Trophoblast cell (in vitro differentiated cells and primary cell): ENCODE measurements around the gene VSTM4.

Experiments used
- DNase-seq, 2 donors: peaks; one replicate each; pipeline ENCODE4 v3.0.0-alpha.2; 2016
- H2AFZ ChIP-seq: 2 replicates; pipeline ENCODE4 v1.6.1; 2013; ENCODE audit warnings: low read length, moderate library complexity, mild to moderate bottlenecking; ENCODE audit not compliant: insufficient read depth, poor library complexity
- H2AK5ac ChIP-seq: 2 replicates; pipeline ENCODE4 v1.6.1; 2013; ENCODE audit warnings: mild to moderate bottlenecking, low read length
- H2BK120ac ChIP-seq: 2 replicates; pipeline ENCODE4 v1.6.1; 2013; ENCODE audit warnings: low read length, mild to moderate bottlenecking, moderate library complexity; ENCODE audit not compliant: insufficient read depth, poor library complexity
- H2BK12ac ChIP-seq: 2 replicates; pipeline ENCODE4 v1.6.1; 2013; ENCODE audit warnings: mild to moderate bottlenecking, low read length, moderate library complexity
- H2BK5ac ChIP-seq: 2 replicates; pipeline ENCODE4 v1.6.1; 2013; ENCODE audit warnings: low read length, low read depth, moderate library complexity, mild to moderate bottlenecking; ENCODE audit not compliant: poor library complexity
- H3K14ac ChIP-seq: 2 replicates; pipeline ENCODE4 v1.6.1; 2013; ENCODE audit warnings: mild to moderate bottlenecking, low read length
- H3K18ac ChIP-seq: 2 replicates; pipeline ENCODE4 v1.6.1; 2013; ENCODE audit warnings: mild to moderate bottlenecking, low read length
- H3K23ac ChIP-seq: 2 replicates; pipeline ENCODE4 v1.6.1; 2013; ENCODE audit warnings: low read length
- H3K27ac ChIP-seq: 2 replicates; pipeline ENCODE4 v1.5.1; 2013; ENCODE audit warnings: low read depth, mild to moderate bottlenecking, inconsistent platforms, low read length, moderate library complexity
- H3K27me3 ChIP-seq: 2 replicates; pipeline ENCODE4 v1.6.1; 2013; ENCODE audit warnings: inconsistent platforms, mild to moderate bottlenecking, low read length, moderate library complexity; ENCODE audit not compliant: insufficient read depth
- H3K36me3 ChIP-seq, 2 experiments: 1 replicate in 1 of 2; 2 replicates in 1 of 2; pipeline ENCODE4 v1.6.1; 2013; ENCODE audit warnings: low read length in 2 of 2, mild to moderate bottlenecking in 2 of 2, moderate library complexity in 1 of 2; ENCODE audit not compliant: insufficient read depth in 2 of 2, control insufficient read depth in 1 of 2
- H3K4ac ChIP-seq: 2 replicates; pipeline ENCODE4 v1.6.1; 2013; ENCODE audit warnings: low read depth, mild to moderate bottlenecking, low read length, moderate library complexity
- H3K4me1 ChIP-seq, 2 experiments: 1 replicate in 1 of 2; 2 replicates in 1 of 2; pipeline ENCODE4 v1.6.1; 2013; ENCODE audit warnings: low read length in 2 of 2, mild to moderate bottlenecking in 2 of 2, moderate library complexity in 1 of 2; ENCODE audit not compliant: insufficient read depth in 2 of 2, control insufficient read depth in 1 of 2
- H3K4me2 ChIP-seq: 2 replicates; pipeline ENCODE4 v1.6.1; 2013; ENCODE audit warnings: inconsistent platforms, mild to moderate bottlenecking, low read length, moderate library complexity
- H3K4me3 ChIP-seq: 2 replicates; pipeline ENCODE4 v1.5.1; 2013; ENCODE audit warnings: mild to moderate bottlenecking, low read depth, low read length, inconsistent platforms
- H3K79me1 ChIP-seq: one replicate; pipeline ENCODE4 v1.6.1; 2013; ENCODE audit warnings: low read length
- H3K79me2 ChIP-seq: 2 replicates; pipeline ENCODE4 v1.6.1; 2013; ENCODE audit warnings: low read length, mild to moderate bottlenecking; ENCODE audit not compliant: control insufficient read depth, insufficient read depth, poor library complexity
- H3K9ac ChIP-seq: 2 replicates; pipeline ENCODE4 v1.6.1; 2013; ENCODE audit warnings: mild to moderate bottlenecking, low read length
- H3K9me3 ChIP-seq: 2 replicates; pipeline ENCODE4 v1.6.1; 2013; ENCODE audit warnings: low read depth, mild to moderate bottlenecking, control low read depth, inconsistent platforms, low read length; ENCODE audit not compliant: insufficient read depth
- H4K12ac ChIP-seq: 2 replicates; pipeline ENCODE4 v1.6.1; 2013; ENCODE audit warnings: low read depth, mild to moderate bottlenecking, low read length, moderate library complexity
- H4K8ac ChIP-seq: 2 replicates; pipeline ENCODE4 v1.6.1; 2013; ENCODE audit warnings: low read depth, mild to moderate bottlenecking, low read length, moderate library complexity
- H4K91ac ChIP-seq: one replicate; pipeline ENCODE4 v1.6.1; 2013; ENCODE audit warnings: low read depth, mild to moderate bottlenecking, low read length, moderate library complexity
- WGBS: extraction: QIAGEN DNeasy Blood & Tissue Kit; methylation state at CpG from one replicate; pipeline ENCODE4 v1.1.7; 2013; ENCODE audit warnings: missing lambda C conversion rate; ENCODE audit not compliant: insufficient read length, insufficient coverage; ENCODE audit errors: extremely low coverage; 5-methylcytosine and 5-hydroxymethylcytosine counted together

Gene VSTM4

DNA sequence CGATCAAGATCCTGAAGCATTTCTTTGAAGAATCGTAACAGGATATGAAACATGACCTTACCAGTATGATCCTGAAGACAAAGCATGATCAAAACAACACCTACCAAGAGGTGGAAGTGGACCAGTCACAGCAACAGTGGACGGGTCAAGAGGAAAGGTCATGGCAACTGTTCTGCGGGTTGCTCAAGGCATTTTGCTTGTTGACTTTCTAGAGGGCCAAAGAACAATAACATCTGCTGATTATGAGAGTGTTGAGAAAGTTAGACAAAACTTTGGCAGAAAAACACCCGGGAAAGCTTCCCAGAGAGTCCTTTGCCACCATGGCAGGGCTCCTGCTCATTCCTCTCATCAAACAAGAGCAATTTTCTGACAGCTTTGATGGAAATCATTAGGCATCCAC lies 110.1 kb downstream of the VSTM4 start:
- Histone ChIP-seq H3K4me1 (peaks cover 0 to 3% of the 10 kb centered on the region in 2 experiments), H3K27ac (no peak overlapping the region), H3K9ac (no peak overlapping the region), H2BK12ac (no peak overlapping the region), H3K27me3 (no peaks in the 10 kb centered on the region), H3K14ac (no peak overlapping the region), H3K4me2 (no peak overlapping the region), H2BK120ac (no peak overlapping the region), H2BK5ac (no peak overlapping the region), H4K91ac (no peak overlapping the region), H3K4me3 (no peak overlapping the region), H4K12ac (no peak overlapping the region), H3K18ac (no peak overlapping the region), H3K9me3 (no peaks in the 10 kb centered on the region), H3K79me1 (no peaks in the 10 kb centered on the region), H2AK5ac (no peak overlapping the region), H3K36me3 (no peaks in the 10 kb centered on the region), H3K23ac (no peak overlapping the region), H3K4ac (no peak overlapping the region), H3K79me2 (no peaks in the 10 kb centered on the region), H4K8ac (no peak overlapping the region), H2AFZ (no peak overlapping the region)
- DNase-seq, result no peak
- no CpG with 5 or more reads among the region's 5 CpGs for WGBS

GRCh38 chr10:49001870-49002672 lies 113.3 kb downstream of the VSTM4 start:
- Histone ChIP-seq H4K91ac (no peak overlapping the region), H3K18ac (no peak overlapping the region), H3K9ac (no peak overlapping the region), H3K14ac (no peak overlapping the region), H3K9me3 (no peaks in the 10 kb centered on the region), H3K27me3 (no peaks in the 10 kb centered on the region), H3K36me3 (no peaks in the 10 kb centered on the region), H2AFZ (no peak overlapping the region), H3K79me2 (no peaks in the 10 kb centered on the region), H2BK12ac (no peak overlapping the region), H2BK5ac (no peak overlapping the region), H3K4me2 (no peak overlapping the region), H2AK5ac (no peak overlapping the region), H3K4me1 (no peaks in the 10 kb centered on the region), H2BK120ac (no peak overlapping the region), H3K27ac (no peak overlapping the region), H4K8ac (no peak overlapping the region), H3K23ac (no peak overlapping the region), H3K79me1 (no peaks in the 10 kb centered on the region), H3K4ac (no peak overlapping the region), H3K4me3 (no peak overlapping the region), H4K12ac (no peak overlapping the region)
- WGBS, result no CpG with 5 or more reads among the region's 17 CpGs
- no peak for DNase-seq

- H3K27me3 ChIP-seq, result no peaks in the 10 kb centered on the region
- H3K9me3 ChIP-seq, result no peaks in the 10 kb centered on the region
- H4K91ac ChIP-seq, result no peak overlapping the region
- no peak overlapping the region for H3K4me2 ChIP-seq
- H3K18ac ChIP-seq, result no peak overlapping the region
- no peaks in the 10 kb centered on the region for H3K79me1 ChIP-seq
- H3K4me3 ChIP-seq, result no peak overlapping the region
- H2BK5ac ChIP-seq, result no peak overlapping the region
- no peaks in the 10 kb centered on the region for H3K4me1 ChIP-seq
- H3K4ac ChIP-seq, result no peak overlapping the region
- no peak overlapping the region for H3K9ac ChIP-seq
- H3K14ac ChIP-seq, result no peak overlapping the region
- H4K8ac ChIP-seq, result no peak overlapping the region
- H3K36me3 ChIP-seq, result no peaks in the 10 kb centered on the region
- WGBS, result no CpG with 5 or more reads among the region's 9 CpGs
- no peak overlapping the region for H2BK12ac ChIP-seq
- DNase-seq, result no peak
- no peak overlapping the region for H2AFZ ChIP-seq
- no peak overlapping the region for H3K23ac ChIP-seq
- no peak overlapping the region for H4K12ac ChIP-seq
- no peak overlapping the region for H3K27ac ChIP-seq
- no peak overlapping the region for H2AK5ac ChIP-seq
- H2BK120ac ChIP-seq, result no peak overlapping the region
- no peaks in the 10 kb centered on the region for H3K79me2 ChIP-seq
Observed at GRCh38 chr10:49001402-49001801, 113.9 kb downstream of the VSTM4 start.

DNA sequence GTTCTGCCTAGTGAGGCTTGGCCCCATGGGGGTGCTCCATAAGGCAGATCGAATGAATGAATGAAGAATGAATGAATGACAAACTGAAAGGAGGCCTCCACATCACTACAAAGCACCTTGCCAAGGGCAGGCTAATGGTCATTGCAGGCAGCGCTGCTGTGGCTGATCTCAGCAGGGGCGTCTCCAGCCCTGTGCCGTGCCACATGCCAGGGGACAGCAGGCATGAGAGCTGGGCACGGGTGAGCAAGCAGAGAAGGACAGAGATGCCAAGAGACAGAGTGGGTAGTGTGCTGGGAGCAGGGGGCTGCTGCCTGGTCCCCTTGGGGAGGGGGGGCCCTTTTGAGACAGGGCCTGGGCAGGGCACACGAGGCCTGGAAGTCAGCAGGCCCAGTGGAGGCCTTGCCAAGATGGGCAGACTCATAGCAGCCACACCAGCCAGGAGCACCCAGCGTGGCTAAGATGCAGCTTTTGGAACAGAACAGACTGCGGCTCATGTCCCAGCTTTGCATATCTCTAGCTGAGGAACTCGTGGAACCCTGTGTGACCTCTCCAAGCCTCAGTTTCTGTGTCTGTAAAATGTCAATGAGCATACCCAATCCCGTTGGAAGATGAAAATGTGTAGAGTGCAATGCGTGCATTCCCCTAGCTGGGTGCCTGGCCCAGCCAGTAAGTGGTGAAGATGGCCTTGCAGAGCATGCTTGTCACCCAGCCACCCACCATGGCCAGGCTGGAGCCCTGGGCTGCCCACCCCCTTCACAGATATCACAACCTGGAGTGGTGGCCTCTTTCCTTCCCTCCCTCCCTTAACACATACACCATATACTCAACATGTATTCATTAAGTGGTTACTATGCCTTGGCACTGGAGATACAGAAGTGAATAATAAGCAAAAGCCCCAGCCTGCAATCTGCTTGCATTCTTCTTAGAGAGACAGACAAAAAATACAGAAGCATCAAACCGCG lies 114.6 kb downstream of the VSTM4 start:
- no peak overlapping the region for H3K4ac ChIP-seq
- no peak overlapping the region for H2BK120ac ChIP-seq

More for the DNA sequence above, 114.6 kb downstream of the VSTM4 start:
- H3K27me3 ChIP-seq, result no peaks in the 10 kb centered on the region
- no peaks in the 10 kb centered on the region for H3K9me3 ChIP-seq
- no peak overlapping the region for H3K27ac ChIP-seq
- H3K79me1 ChIP-seq, result no peaks in the 10 kb centered on the region
- no peak overlapping the region for H4K91ac ChIP-seq
- H2BK5ac ChIP-seq, result no peak overlapping the region
- no peak overlapping the region for H2AFZ ChIP-seq
- H4K12ac ChIP-seq, result no peak overlapping the region
- no peak overlapping the region for H3K18ac ChIP-seq
- no CpG with 5 or more reads among the region's 13 CpGs for WGBS
- no peak overlapping the region for H3K4me3 ChIP-seq
- no peaks in the 10 kb centered on the region for H3K36me3 ChIP-seq
- no peak overlapping the region for H3K4me2 ChIP-seq
- H3K23ac ChIP-seq, result no peak overlapping the region
- no peak overlapping the region for H3K14ac ChIP-seq
- no peaks in the 10 kb centered on the region for H3K79me2 ChIP-seq
- no peak overlapping the region for H2BK12ac ChIP-seq
- H2AK5ac ChIP-seq, result no peak overlapping the region
- H3K9ac ChIP-seq, result peak overlapping the region; percentile 7
- H4K8ac ChIP-seq, result no peak overlapping the region
- no peak for DNase-seq
- no peaks in the 10 kb centered on the region for H3K4me1 ChIP-seq
